HG03571 (cell line): ENCODE results near the gene SMIM34.
"Not testable (repeated sequence)": the region's sequence is repeated elsewhere in the genome, so short reads cannot be mapped to it uniquely, and the experiment has no call there.

Source experiments
- ATAC-seq: cut with Tn5 transposase; IDR thresholded peaks from one replicate; pipeline ENCODE4 v1.9.1; 2021; ENCODE audit not compliant: unreplicated experiment

Gene SMIM34

GRCh38 chr21:34423805-34424204, at the start of gene SMIM34:
Gene SMIM34 (minus strand): TSS chr21:34423951. CDS start chr21:34423839, 112 bp downstream.
- ATAC-seq: not testable (repeated sequence)

- not testable (repeated sequence) for ATAC-seq
Measured at GRCh38 chr21:34467333-34467732, 43.6 kb upstream of the SMIM34 start.

- ATAC-seq: not testable (repeated sequence)
Measured at GRCh38 chr21:34459426-34459825, 35.7 kb upstream of the SMIM34 start.

- not testable (repeated sequence) for ATAC-seq
Measured at GRCh38 chr21:34458266-34458665, 34.5 kb upstream of the SMIM34 start.

- ATAC-seq: not testable (repeated sequence)
Measured at GRCh38 chr21:34456180-34456579, 32.4 kb upstream of the SMIM34 start.

GRCh38 chr21:34455628-34456027, 31.9 kb upstream of the SMIM34 start:
- not testable (repeated sequence) for ATAC-seq

GRCh38 chr21:34447018-34447417, 23.3 kb upstream of the SMIM34 start:
- ATAC-seq: not testable (repeated sequence)

- ATAC-seq: not testable (repeated sequence)
Measured at GRCh38 chr21:34443486-34443885, 19.7 kb upstream of the SMIM34 start.

GRCh38 chr21:34429710-34430109, 6.0 kb upstream of the SMIM34 start:
- ATAC-seq: not testable (repeated sequence)

- ATAC-seq: not testable (repeated sequence)
Measured at GRCh38 chr21:34428441-34428840, 4.7 kb upstream of the SMIM34 start.

- ATAC-seq: not testable (repeated sequence)
Measured at GRCh38 chr21:34427339-34427738, 3.6 kb upstream of the SMIM34 start.

- ATAC-seq: not testable (repeated sequence)
Measured at GRCh38 chr21:34417448-34418077, 6.2 kb downstream of the SMIM34 start.

- not testable (repeated sequence) for ATAC-seq
Measured at GRCh38 chr21:34407294-34407693, 16.5 kb downstream of the SMIM34 start.

GRCh38 chr21:34406676-34407075, 17.1 kb downstream of the SMIM34 start:
- ATAC-seq: not testable (repeated sequence)

GRCh38 chr21:34406102-34406501, 17.6 kb downstream of the SMIM34 start:
- not testable (repeated sequence) for ATAC-seq

GRCh38 chr21:34405686-34406085, 18.1 kb downstream of the SMIM34 start:
- ATAC-seq: not testable (repeated sequence)

GRCh38 chr21:34404742-34405141, 19.0 kb downstream of the SMIM34 start:
- ATAC-seq: not testable (repeated sequence)

GRCh38 chr21:34400522-34400921, 23.2 kb downstream of the SMIM34 start:
- not testable (repeated sequence) for ATAC-seq

- peak; percentile 64 for ATAC-seq
Measured at GRCh38 chr21:34383724-34384415, 39.9 kb downstream of the SMIM34 start.

- not testable (repeated sequence) for ATAC-seq
Measured at GRCh38 chr21:34383138-34383537, 40.6 kb downstream of the SMIM34 start.

- ATAC-seq: peak; percentile 69
Measured at GRCh38 chr21:34375619-34375972, 48.2 kb downstream of the SMIM34 start.

- ATAC-seq: peak; percentile 94
Measured at GRCh38 chr21:34374940-34375618, 48.7 kb downstream of the SMIM34 start, which contains the start of gene SMIM11. Gene SMIM11 (plus strand): TSS chr21:34375507. CDS start chr21:34379505, 3,998 bp downstream.
